Mesenchymal stem cell (in vitro differentiated cells and primary cell): ENCODE measurements around the gene TRIOBP.
A peak's percentile ranks its signal among the peaks of the same experiment; 100 is the strongest.

ENCODE experiments used
- DNase-seq: peaks from one replicate; pipeline ENCODE4 v3.0.0-alpha.2; 2013
- H2AFZ ChIP-seq: one replicate; pipeline ENCODE4 v1.6.1; 2013; ENCODE audit warnings: low read depth, mild to moderate bottlenecking, control low read depth, inconsistent platforms, low read length, moderate library complexity
- H2AK5ac ChIP-seq: 2 replicates; pipeline ENCODE4 v1.6.1; 2013; ENCODE audit warnings: low read length, moderate library complexity, mild to moderate bottlenecking, inconsistent platforms; ENCODE audit not compliant: severe bottlenecking
- H2BK120ac ChIP-seq: one replicate; pipeline ENCODE4 v1.6.1; 2013; ENCODE audit warnings: low read depth, mild to moderate bottlenecking, inconsistent platforms, low read length, moderate library complexity
- H2BK12ac ChIP-seq, 2 experiments: one replicate each; pipeline ENCODE4 v1.6.1; 2013; ENCODE audit warnings: inconsistent platforms in 2 of 2, low read length in 2 of 2, mild to moderate bottlenecking in 2 of 2, moderate library complexity in 2 of 2, control low read depth in 1 of 2
- H2BK15ac ChIP-seq: one replicate; pipeline ENCODE4 v1.6.1; 2013; ENCODE audit warnings: mild to moderate bottlenecking, low read depth, inconsistent platforms; ENCODE audit not compliant: poor library complexity, severe bottlenecking
- H2BK5ac ChIP-seq: 2 replicates; pipeline ENCODE4 v1.6.1; 2013; ENCODE audit warnings: low read depth, mild to moderate bottlenecking, low read length, control low read depth, inconsistent platforms; ENCODE audit not compliant: poor library complexity, severe bottlenecking
- H3K14ac ChIP-seq, 2 experiments: one replicate each; pipeline ENCODE4 v1.6.1; 2013; ENCODE audit warnings: inconsistent platforms in 2 of 2, low read length in 2 of 2, control low read depth in 1 of 2, mild to moderate bottlenecking in 1 of 2, moderate library complexity in 1 of 2
- H3K18ac ChIP-seq, 2 experiments: one replicate each; pipeline ENCODE4 v1.6.1; 2013; ENCODE audit warnings: inconsistent platforms in 2 of 2, low read length in 2 of 2, control low read depth in 1 of 2, low read depth in 1 of 2, mild to moderate bottlenecking in 1 of 2
- H3K23ac ChIP-seq, 2 experiments: one replicate each; pipeline ENCODE4 v1.6.1; 2013; ENCODE audit warnings: inconsistent platforms in 2 of 2, low read length in 2 of 2, mild to moderate bottlenecking in 2 of 2, moderate library complexity in 2 of 2, control low read depth in 1 of 2
- H3K27ac ChIP-seq: 2 replicates; pipeline ENCODE4 v1.5.1; 2013; ENCODE audit warnings: mild to moderate bottlenecking, moderate library complexity, low read length, control low read depth, inconsistent platforms; ENCODE audit not compliant: poor library complexity, severe bottlenecking
- H3K27me3 ChIP-seq, 2 experiments: 2 replicates each; pipeline versions ENCODE4 v1.6.1 to v1.7.0; 2013; ENCODE audit warnings: low read length in 2 of 2, mild to moderate bottlenecking in 2 of 2, moderate library complexity in 2 of 2, control low read depth in 1 of 2, inconsistent platforms in 1 of 2; ENCODE audit not compliant: control insufficient read depth in 1 of 2, insufficient read depth in 1 of 2
- H3K36me3 ChIP-seq, 2 experiments: 2 replicates each; pipeline versions ENCODE4 v1.6.1 to v1.7.0; 2013; ENCODE audit warnings: low read length in 2 of 2, control low read depth in 1 of 2, inconsistent platforms in 1 of 2, low read depth in 1 of 2, mild to moderate bottlenecking in 1 of 2; ENCODE audit not compliant: insufficient read depth in 2 of 2, control insufficient read depth in 1 of 2
- H3K4ac ChIP-seq, 2 experiments: one replicate each; pipeline ENCODE4 v1.6.1; 2013; ENCODE audit warnings: inconsistent platforms in 2 of 2, low read length in 2 of 2, mild to moderate bottlenecking in 2 of 2, moderate library complexity in 2 of 2, control low read depth in 1 of 2, low read depth in 1 of 2
- H3K4me1 ChIP-seq: 2 replicates; pipeline ENCODE4 v1.6.1; 2013; ENCODE audit warnings: low read depth, low read length, control low read depth; ENCODE audit not compliant: control insufficient read depth, insufficient read depth
- H3K4me2 ChIP-seq: 2 replicates; pipeline ENCODE4 v1.6.1; 2013; ENCODE audit warnings: low read length, mild to moderate bottlenecking, inconsistent platforms; ENCODE audit not compliant: poor library complexity, severe bottlenecking
- H3K4me3 ChIP-seq, 2 experiments: 2 replicates each; pipeline versions ENCODE4 v1.5.1 to v1.7.0; 2013; ENCODE audit warnings: low read length in 2 of 2, mild to moderate bottlenecking in 2 of 2, control low read depth in 1 of 2, low read depth in 1 of 2; ENCODE audit not compliant: insufficient read depth in 1 of 2
- H3K79me1 ChIP-seq: replicated peaks from 2 replicates; pipeline ENCODE4 v1.6.1; 2013; ENCODE audit warnings: mild to moderate bottlenecking, control low read depth, low read length, inconsistent platforms; ENCODE audit not compliant: poor library complexity, severe bottlenecking
- H3K9ac ChIP-seq: 2 replicates; pipeline ENCODE4 v1.7.0; 2013; ENCODE audit warnings: mild to moderate bottlenecking, low read length, moderate library complexity
- H3K9me3 ChIP-seq: 2 replicates; pipeline ENCODE4 v1.7.0; 2013; ENCODE audit warnings: mild to moderate bottlenecking, low read length; ENCODE audit not compliant: control insufficient read depth
- H4K8ac ChIP-seq: one replicate; pipeline ENCODE4 v1.6.1; 2013; ENCODE audit warnings: inconsistent platforms, mild to moderate bottlenecking, low read length, moderate library complexity
- H4K91ac ChIP-seq: one replicate; pipeline ENCODE4 v1.6.1; 2013; ENCODE audit warnings: mild to moderate bottlenecking, low read length, inconsistent platforms
- WGBS: methylation state at CpG from one replicate; pipeline ENCODE4 v1.1.7; 2013; ENCODE audit warnings: mixed read lengths; 5-methylcytosine and 5-hydroxymethylcytosine counted together

The TRIOBP gene

DNA sequence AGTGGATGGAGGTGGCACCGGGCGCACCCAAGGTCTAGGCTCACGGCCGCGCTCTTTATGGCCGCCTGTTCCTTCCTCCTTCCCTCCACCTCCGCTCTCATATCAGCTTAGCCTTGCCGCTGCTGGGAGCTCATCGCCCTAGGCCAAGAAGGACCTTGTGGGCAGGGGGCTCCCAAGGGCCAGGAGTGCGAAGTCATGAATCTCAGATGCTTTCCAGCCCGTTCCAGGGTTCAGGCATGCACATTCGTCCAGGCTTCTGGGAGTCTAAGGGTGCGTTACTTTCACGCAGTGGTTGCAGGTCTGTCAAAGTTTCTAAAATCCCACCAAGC, 122.2 kb downstream of the TRIOBP start:
- peak overlapping the region in 1 of 2 experiments; percentile 37 for H3K23ac ChIP-seq
- WGBS = 46% methylated on average over 14 of the region's 14 CpGs

DNA sequence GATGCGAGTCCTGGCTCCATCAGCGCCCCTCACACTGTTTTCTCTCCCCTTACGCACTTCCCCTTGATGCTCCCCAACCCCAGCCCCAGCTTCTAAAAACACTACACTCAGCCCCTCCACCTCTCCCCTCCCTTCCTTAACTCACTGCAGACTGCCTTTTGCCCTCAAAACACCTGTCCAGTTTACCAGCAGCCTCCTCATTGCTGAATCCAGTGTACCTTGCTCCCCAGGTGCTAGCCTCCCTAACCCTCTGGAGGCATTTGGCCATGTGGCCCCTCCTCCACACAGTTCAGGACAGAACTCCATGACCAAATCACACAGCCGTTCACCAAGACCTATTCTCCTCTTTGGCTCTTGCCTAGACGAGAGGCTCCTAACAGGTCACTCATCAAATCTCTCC, 123.5 kb downstream of the TRIOBP start:
- no peak for DNase-seq
- no peak overlapping the region for H3K4me2 ChIP-seq
- no peaks in the 10 kb centered on the region for H3K79me1 ChIP-seq
- no peak overlapping the region for H2BK5ac ChIP-seq
- H2BK15ac ChIP-seq = no peak overlapping the region
- no peak overlapping the region for H2AK5ac ChIP-seq
- no peak overlapping the region for H2BK120ac ChIP-seq
- H2AFZ ChIP-seq = no peak overlapping the region
- no peak overlapping the region for H3K27ac ChIP-seq
- H3K4ac ChIP-seq = no peak overlapping the region
- H3K18ac ChIP-seq = no peak overlapping the region
- no peak overlapping the region for H3K23ac ChIP-seq
- no peak overlapping the region for H2BK12ac ChIP-seq
- no peak overlapping the region for H4K8ac ChIP-seq
- WGBS = 96% methylated on average over 5 of the region's 5 CpGs
- no peak overlapping the region for H3K4me3 ChIP-seq
- no peak overlapping the region for H4K91ac ChIP-seq
- no peak overlapping the region for H3K9ac ChIP-seq
- H3K9me3 ChIP-seq = no peaks in the 10 kb centered on the region
- H3K14ac ChIP-seq = no peak overlapping the region
- peaks cover 43 to 50% of the 10 kb centered on the region in 2 experiments for H3K27me3 ChIP-seq
- H3K4me1 ChIP-seq = peaks cover 27% of the 10 kb centered on the region
- H3K36me3 ChIP-seq = peaks cover 4 to 16% of the 10 kb centered on the region in 2 experiments

More for the DNA sequence above, 122.2 kb downstream of the TRIOBP start:
- no peak for DNase-seq
- peaks cover 37 to 45% of the 10 kb centered on the region in 2 experiments for H3K27me3 ChIP-seq
- no peak overlapping the region for H2BK12ac ChIP-seq
- H3K4ac ChIP-seq = no peak overlapping the region
- H3K36me3 ChIP-seq = peaks cover 9 to 25% of the 10 kb centered on the region in 2 experiments
- peak overlapping the region; percentile 68 for H2AFZ ChIP-seq
- peak overlapping the region in 1 of 2 experiments; percentile 4 for H3K18ac ChIP-seq
- no peak overlapping the region for H2BK120ac ChIP-seq
- no peak overlapping the region for H4K8ac ChIP-seq
- no peak overlapping the region for H4K91ac ChIP-seq
- no peaks in the 10 kb centered on the region for H3K79me1 ChIP-seq
- peak overlapping the region in 1 of 2 experiments; percentile 62 for H3K14ac ChIP-seq
- H3K9me3 ChIP-seq = no peaks in the 10 kb centered on the region
- H2BK5ac ChIP-seq = no peak overlapping the region
- no peak overlapping the region for H2AK5ac ChIP-seq
- H3K4me1 ChIP-seq = peaks cover 18% of the 10 kb centered on the region
- peak overlapping the region; percentile 22 for H3K9ac ChIP-seq
- no peak overlapping the region for H3K27ac ChIP-seq
- H3K4me3 ChIP-seq = peak overlapping the region; percentile 0 to 64
- H2BK15ac ChIP-seq = no peak overlapping the region
- H3K4me2 ChIP-seq = peak overlapping the region; percentile 84

DNA sequence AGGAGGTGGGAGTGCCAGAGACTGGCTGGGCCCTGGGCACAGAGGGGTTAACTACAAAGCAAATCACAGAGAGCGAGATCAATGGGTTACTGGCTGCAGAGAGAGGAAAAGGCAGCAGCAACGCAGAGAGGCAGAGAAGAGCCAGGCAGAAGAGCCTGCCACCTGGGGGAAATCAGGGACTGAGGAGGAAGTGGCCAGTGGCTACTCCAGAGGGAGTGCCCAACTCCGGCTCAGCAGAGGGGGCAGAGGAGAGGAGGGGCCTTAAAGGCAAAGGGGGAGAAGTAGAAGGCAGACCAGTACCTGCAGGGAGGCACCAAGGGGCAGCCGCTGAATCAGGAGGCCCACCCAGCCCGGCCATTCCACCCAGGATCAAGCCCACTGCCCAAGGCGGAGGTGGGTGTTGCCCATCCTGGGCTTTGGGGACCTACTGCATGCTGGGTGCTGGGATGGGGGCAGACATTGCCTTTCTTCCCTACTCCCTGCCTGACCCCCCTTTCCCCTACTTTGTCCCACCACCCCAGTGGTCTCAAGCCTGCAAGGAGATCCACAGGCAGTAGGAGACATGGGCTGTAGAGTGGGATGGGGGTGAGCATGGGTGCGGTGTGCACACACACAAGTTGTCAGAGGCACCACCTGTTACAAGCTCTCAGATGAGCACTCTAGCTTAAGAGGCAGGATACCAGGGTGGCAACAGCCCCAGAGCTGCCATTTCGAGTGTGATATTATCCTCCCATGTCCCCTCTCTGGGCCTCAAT, 125.4 kb downstream of the TRIOBP start:
- WGBS = 45% methylated on average over 6 of the region's 8 CpGs
- Histone ChIP-seq H2AK5ac (no peak overlapping the region), H3K4me3 (no peak overlapping the region), H2BK12ac (no peak overlapping the region), H3K4me2 (no peak overlapping the region), H2BK120ac (no peak overlapping the region), H3K18ac (no peak overlapping the region), H2AFZ (no peak overlapping the region), H3K9ac (no peak overlapping the region), H3K27me3 (peaks cover 46 to 50% of the 10 kb centered on the region in 2 experiments), H3K23ac (no peak overlapping the region), H3K36me3 (peaks cover 0 to 6% of the 10 kb centered on the region in 2 experiments), H3K79me1 (no peaks in the 10 kb centered on the region), H2BK15ac (no peak overlapping the region), H3K27ac (no peak overlapping the region), H4K8ac (peak overlapping the region; percentile 55), H3K14ac (no peak overlapping the region), H3K4ac (no peak overlapping the region), H3K4me1 (peaks cover 27% of the 10 kb centered on the region), H4K91ac (no peak overlapping the region), H2BK5ac (no peak overlapping the region), H3K9me3 (no peaks in the 10 kb centered on the region)
- no peak for DNase-seq

DNA sequence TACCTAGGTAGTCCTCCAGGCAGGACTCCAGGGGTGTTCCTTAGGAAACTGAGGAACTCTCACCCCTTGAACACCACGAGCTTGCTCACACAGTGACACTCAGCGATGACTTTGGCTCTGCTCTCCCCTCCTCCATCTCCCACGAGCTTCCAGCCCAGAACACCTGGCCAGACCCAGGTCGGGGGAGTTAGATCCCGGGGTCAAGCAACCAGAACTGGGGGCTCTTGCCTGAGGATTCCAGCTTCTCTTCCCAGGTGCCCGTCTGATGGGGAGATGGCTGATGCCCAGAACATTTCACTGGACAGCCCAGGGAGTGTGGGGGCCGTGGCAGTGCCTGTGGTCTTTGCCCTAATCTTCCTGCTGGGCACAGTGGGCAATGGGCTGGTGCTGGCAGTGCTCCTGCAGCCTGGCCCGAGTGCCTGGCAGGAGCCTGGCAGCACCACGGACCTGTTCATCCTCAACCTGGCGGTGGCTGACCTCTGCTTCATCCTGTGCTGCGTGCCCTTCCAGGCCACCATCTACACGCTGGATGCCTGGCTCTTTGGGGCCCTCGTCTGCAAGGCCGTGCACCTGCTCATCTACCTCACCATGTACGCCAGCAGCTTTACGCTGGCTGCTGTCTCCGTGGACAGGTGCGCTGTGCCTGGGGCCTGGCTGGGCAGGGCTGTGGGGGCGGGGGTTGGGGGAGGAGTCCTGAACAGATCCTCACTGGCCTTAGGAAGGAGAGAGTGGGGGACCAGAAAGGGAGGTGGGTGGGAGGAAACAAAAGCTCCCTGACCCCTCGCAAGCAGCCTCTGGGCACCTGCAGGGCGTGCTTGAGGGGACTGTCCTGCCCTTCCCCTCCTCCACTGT, 126.5 kb downstream of the TRIOBP start, which contains the start of gene GALR3:
GALR3 (plus strand) TSS at position 249 of the 852 bp plus-strand sequence; CDS start at position 274, 25 bp downstream.
- H2BK120ac ChIP-seq = no peak within 1 kb of the TSS
- no peak within 1 kb of the TSS for H3K4me2 ChIP-seq
- H3K14ac ChIP-seq = no peak within 1 kb of the TSS
- H2BK5ac ChIP-seq = no peak within 1 kb of the TSS
- no peaks in the 10 kb centered on the region for H3K9me3 ChIP-seq
- H3K79me1 ChIP-seq = no peaks in the 10 kb centered on the region
- H3K36me3 ChIP-seq = peaks cover 0 to 9% of the 10 kb centered on the region in 2 experiments
- DNase-seq = no peak
- peaks cover 46 to 50% of the 10 kb centered on the region in 2 experiments for H3K27me3 ChIP-seq
- H3K4ac ChIP-seq = no peak within 1 kb of the TSS
- no peak within 1 kb of the TSS for H2AFZ ChIP-seq
- no peak within 1 kb of the TSS for H3K23ac ChIP-seq
- no peak within 1 kb of the TSS for H4K91ac ChIP-seq
- WGBS = 77% methylated on average over 21 of the region's 21 CpGs
- no peak within 1 kb of the TSS for H2AK5ac ChIP-seq
- peak within 1 kb of the TSS; percentile 55 for H4K8ac ChIP-seq
- H3K4me1 ChIP-seq = peaks cover 20% of the 10 kb centered on the region
- peak within 1 kb of the TSS; percentile 15 for H2BK15ac ChIP-seq
- no peak within 1 kb of the TSS for H3K4me3 ChIP-seq
- no peak within 1 kb of the TSS for H2BK12ac ChIP-seq
- H3K9ac ChIP-seq = no peak within 1 kb of the TSS
- H3K27ac ChIP-seq = no peak within 1 kb of the TSS
- no peak within 1 kb of the TSS for H3K18ac ChIP-seq
